Stimulated activated CD8-positive, alpha-beta memory T cell treated with anti-CD3 and anti-CD28 coated beads, Interleukin-12 subunit alpha, Interleukin-12 subunit beta, amount 100 ng/mL, for 4 hours (primary cell): ENCODE results near the gene B4GALT3.
"Not testable (repeated sequence)": the region's sequence is repeated elsewhere in the genome, so short reads cannot be mapped to it uniquely, and the experiment has no call there.

Experiments
- DNase-seq: peaks from one replicate; pipeline ENCODE4 v3.0.0-alpha.2; 2020; ENCODE audit warnings: low read depth

Gene B4GALT3

GRCh38 chr1:161177112-161177935 is at the start of gene B4GALT3:
Gene B4GALT3 (minus strand): TSS chr1:161177507. CDS start chr1:161176060, 1,447 bp downstream.
- peak; percentile 93 for DNase-seq

- no peak for DNase-seq
These were observed 49.5 kb upstream of the B4GALT3 start for GRCh38 chr1:161226759-161227158.

GRCh38 chr1:161226320-161226711 is 49.0 kb upstream of the B4GALT3 start:
- DNase-seq: no peak

- DNase-seq: peak; percentile 73
These were observed 48.4 kb upstream of the B4GALT3 start, which contains the start of gene TOMM40L for GRCh38 chr1:161225534-161226319. Gene TOMM40L (plus strand): TSS chr1:161226060. CDS start chr1:161226490, 430 bp downstream.

DNA sequence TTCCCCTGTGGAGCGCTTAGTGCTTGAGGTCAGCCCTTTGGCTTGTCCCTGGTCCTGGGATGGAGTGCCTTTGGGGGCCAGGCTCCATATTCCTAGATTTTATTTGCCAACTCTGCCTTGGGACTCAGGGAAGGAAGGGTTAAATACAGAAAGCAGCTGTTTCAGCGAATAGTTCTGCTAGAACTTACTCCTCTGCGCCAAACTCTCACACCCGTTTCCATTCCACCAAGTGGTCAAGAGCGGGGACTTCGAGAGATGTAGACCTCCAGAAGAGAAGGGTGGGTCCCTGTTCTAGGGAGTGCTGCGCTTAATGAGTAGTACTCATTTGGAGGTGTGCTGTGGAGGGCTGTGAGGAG is 47.8 kb upstream of the B4GALT3 start:
- no peak for DNase-seq

DNA sequence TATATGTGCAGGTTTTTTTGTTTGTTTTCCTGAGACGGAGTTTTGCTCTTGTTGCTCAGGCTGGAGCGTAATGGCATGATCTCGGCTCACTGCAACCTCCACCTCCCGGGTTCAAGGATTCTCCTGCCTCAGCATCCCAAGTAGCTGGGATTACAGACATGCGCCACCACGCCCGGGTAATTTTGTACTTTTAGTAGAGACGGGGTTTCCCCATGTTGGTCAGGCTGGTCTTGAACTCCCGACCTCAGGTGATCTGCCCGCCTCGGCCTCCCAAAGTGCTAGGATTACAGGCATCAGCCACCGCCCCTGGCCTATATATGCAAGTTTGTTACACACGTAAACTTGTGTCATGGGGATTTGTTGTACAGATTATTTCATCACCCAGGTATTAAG is 47.4 kb upstream of the B4GALT3 start:
- DNase-seq: not testable (repeated sequence)

GRCh38 chr1:161223805-161224694 is 46.7 kb upstream of the B4GALT3 start:
- no peak for DNase-seq

DNA sequence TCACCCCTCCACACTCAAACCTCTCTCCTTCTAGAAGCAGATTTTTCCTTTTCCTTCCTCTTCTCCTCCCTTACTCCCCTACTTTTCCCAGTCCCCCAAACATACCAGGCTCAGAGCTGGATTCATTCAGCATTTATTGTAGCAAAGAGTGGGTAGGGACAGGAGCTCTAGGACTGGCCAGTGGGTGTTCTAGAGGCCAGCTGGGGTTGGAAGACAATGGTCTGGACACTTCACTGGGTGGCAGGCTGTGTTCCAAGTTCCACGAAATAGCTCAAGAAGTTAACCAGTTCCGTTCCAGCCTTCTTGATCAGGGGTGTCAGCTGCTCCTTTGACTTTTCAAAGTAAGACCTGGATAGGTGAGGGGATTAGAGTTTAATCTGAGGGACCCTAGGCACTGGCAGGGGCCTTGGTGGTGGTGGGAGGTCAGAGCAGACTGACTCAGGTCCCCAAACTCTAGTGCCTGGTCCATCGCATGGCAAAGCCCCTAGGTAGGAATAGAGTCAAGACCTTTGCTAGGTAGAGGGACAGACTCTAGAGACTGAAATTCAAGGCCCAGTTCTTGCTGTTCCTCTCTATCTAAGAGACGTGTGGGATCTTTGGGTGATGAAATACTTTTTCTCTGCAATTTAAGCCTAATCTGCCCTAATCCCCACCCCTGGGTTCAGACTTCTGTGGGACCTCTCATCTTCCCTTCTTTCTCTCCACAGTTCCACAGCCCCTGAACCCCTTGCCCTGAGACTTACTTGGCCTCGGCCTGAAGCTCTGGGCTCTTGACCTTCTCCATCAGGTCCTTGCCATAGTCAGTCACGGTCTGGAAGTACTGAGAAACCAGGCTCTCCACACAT is 45.1 kb upstream of the B4GALT3 start:
- no peak for DNase-seq

DNA sequence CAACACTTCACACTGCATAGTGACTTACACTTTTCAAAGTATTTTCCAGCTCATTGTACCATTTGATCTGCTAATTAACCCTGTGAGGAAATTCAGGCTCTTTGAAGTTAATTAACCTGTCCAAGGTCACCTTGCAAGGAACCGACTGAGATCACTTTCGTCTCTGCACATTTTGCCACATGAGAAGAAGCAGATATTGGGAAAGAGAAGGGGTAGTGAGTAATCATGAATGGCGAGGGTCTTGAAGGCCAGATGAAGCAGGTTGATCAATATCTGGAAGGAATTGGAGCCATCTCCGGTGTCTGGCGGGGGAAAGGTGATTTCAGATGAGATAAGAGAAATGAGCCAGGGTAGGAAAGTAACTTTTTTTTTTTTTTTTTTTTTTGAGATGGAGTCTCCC is 42.7 kb upstream of the B4GALT3 start:
- no peak for DNase-seq

- DNase-seq: no peak
These were observed 42.0 kb upstream of the B4GALT3 start for GRCh38 chr1:161219078-161219892.

DNA sequence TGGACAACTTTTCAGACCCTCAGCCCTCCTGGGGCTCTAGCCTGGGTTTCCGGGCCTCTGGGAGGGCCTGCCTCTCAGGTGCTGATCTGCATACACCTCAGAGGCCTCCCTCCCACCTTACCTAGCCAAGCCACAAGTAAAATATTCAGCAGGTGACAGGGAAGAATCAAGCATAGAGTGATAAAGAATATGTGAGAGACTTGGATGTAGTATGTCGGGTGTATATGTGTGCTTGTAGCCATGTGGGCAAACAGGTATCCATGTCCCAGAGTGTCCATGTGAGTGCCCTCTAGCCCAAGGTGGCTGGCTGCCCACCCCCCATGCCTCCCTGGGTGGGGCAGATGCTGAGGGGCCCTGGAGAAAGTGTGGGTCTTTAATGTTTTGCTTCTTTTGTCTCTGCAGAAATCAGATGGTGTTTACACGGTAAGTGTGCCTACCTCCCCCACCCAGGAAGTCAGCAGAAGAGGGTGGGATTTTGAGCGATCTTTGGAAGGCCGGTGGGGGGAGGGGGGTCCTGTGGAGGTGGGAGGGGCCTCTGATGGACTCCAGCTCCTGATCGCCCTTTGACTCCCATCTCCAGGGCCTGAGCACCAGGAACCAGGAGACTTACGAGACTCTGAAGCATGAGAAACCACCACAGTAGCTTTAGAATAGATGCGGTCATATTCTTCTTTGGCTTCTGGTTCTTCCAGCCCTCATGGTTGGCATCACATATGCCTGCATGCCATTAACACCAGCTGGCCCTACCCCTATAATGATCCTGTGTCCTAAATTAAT is 41.2 kb upstream of the B4GALT3 start:
- no peak for DNase-seq

DNA sequence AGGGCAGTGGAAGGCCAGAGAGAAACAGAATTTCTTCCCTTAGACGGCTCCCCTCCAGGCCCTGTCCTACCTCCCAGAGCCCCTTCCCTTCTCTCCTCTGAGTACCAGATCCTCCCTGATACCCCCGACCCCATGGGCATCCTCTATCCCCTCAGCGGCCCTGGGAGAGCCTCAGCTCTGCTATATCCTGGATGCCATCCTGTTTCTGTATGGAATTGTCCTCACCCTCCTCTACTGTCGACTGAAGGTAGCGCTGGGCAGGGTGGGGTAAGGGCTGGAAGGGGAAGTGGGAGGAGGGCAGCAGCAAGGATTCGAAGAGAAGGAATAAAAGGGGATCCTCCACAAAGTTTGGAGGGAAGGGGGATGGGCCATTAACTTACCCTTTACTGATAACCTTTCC is 40.5 kb upstream of the B4GALT3 start:
- no peak for DNase-seq

DNA sequence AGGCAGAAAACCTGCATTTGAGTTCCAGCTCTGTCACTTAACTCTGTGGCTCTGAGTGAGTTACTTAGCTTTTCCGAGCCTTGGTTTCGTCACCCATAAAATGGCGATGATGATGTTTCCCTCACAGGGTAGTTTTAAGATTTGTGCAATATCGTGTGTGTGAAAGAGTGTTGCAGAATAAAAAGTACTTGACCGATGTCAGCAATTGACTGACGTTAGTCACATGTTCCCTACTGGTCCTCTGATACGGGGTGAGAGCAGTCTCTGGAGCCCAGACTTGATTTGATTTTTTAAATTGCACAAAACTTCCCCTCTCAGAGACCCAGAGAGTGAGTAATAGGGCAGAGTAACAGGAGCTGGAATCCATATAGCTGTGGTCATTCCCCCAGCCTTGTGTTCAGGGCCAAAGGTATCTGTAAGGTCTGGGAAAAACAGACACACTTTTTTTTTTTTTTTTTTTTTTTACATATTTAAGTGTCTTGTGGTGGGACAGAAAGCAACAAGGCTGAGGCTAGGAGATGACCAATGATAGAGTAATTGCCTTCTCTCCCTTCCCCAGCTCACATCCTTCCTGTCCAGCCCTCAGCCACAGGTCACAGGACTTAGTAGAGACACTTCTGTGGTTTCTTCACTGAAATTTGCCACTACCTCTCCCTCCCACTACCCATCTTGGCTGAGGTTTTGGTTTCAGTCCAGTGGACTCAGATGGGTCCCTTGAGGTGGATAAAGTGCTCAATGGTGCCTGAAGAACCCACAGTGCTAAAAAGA is 39.8 kb upstream of the B4GALT3 start:
- DNase-seq: no peak

DNA sequence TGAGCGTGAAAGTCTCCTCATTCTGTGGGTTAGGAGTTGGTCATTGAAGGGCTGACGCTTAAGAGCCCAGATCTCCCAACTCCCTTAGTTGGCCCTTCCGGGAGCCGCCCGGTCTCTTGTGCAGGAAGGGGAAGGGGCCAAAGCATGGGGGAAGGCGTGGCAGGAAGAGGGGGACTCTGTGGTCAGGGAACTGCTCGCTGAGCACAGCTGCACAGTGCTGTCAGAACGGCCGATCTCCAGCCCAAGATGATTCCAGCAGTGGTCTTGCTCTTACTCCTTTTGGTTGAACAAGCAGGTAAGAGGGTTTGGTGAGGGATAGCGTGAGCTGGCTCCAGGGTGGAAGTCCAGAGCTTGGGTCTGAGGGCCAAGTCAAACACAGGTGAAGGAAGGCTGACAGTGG is 37.8 kb upstream of the B4GALT3 start, which contains the start of gene FCER1G:
TSS of gene FCER1G (plus strand) at position 220 of the 400 bp plus-strand sequence. CDS start at position 247, 27 bp downstream.
- DNase-seq: no peak

- no peak for DNase-seq
These were observed 37.1 kb upstream of the B4GALT3 start for GRCh38 chr1:161214369-161214768.

GRCh38 chr1:161209790-161210409 is 32.6 kb upstream of the B4GALT3 start:
- DNase-seq: no peak

DNA sequence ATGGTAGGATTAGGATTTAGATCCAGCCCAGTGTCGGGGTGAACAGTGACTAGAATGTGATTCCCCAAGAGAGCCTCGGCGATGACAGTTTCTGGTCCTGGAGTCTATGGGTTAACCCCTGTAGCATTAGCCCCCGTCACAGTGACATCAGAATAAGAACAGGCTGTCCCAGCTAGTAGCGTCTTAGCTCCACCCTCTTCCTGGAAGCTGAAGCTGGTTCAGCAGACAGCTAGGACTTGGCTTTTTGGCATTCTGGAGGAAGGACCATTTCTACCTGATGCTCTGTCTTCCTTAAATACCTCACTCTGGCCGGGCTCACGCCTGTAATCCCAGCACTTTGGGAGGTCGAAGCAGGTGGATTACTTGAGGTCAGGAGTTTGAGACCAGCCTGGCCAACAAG is 29.9 kb upstream of the B4GALT3 start:
- DNase-seq: no peak
